PC-9 (cell line): ENCODE results near the gene SUPT20H.

Experiments used
- CTCF ChIP-seq: fragments of 200-600 bp; sonication (generic); conservative IDR thresholded peaks from 2 replicates; pipeline ENCODE4 v1.6.1; 2017; ENCODE audit warnings: mixed run types, antibody characterized with exemption, mild to moderate bottlenecking, moderate library complexity
- EZH2 ChIP-seq: fragments of 200-600 bp; sonication (generic); IDR thresholded peaks from 2 replicates; pipeline ENCODE4 v1.8.0; 2017; ENCODE audit warnings: antibody characterized with exemption, low read depth

GRCh38 chr13:37039896-37040295 is 19.6 kb downstream of the SUPT20H start:
- no peak for TF ChIP-seq CTCF
- no peak for TF ChIP-seq EZH2
